ENCODE measurements around the gene PLCL2. TPM values are rescaled to one million over a fixed set of nuclear protein-coding genes. Genes with fewer than 3 reads are reported as not detected.
"Not testable (repeated sequence)": the region's sequence is repeated elsewhere in the genome, so short reads cannot be mapped to it uniquely, and the experiment has no call there.

PLCL2 gene
- total RNA-seq, 1 donor from 2014 or later = 5.6 TPM

DNA sequence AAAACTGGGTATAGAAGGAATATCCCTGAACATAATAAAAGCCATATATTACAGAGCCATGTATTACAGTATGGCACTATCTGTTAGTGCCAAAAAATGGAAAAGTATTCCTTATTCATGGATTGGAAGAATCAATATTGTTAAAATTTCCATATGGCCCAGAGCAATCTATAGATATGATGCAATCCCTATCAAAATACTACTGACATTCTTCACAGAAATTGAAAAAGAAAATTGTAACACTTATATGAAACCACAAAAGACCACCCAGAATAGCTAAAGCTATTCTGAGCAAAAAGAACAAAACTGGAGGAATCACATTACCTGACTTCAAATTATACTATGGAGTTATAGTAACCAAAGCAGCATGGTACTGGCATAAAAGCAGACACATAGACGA lies 218.8 kb downstream of the PLCL2 start:
- Histone ChIP-seq H3K36me3 (no peaks in the 10 kb centered on the region), H3K4me1 (no peaks in the 10 kb centered on the region), H3K27ac (no peak overlapping the region), H3K9me3 (no peaks in the 10 kb centered on the region), H3K27me3 (no peaks in the 10 kb centered on the region), H3K4me3 (no peak overlapping the region)
- no peak for DNase-seq (ENCODE audit: extremely low spot score in 2 of 2)
- TF ChIP-seq POLR2AphosphoS5 (IDR thresholded peaks at IDR 0.05; ENCODE audit: insufficient read depth in 1 of 2, low read depth in 1 of 2) = no peak
- TF ChIP-seq POLR2A (IDR thresholded peaks at IDR 0.05) = no peak
- TF ChIP-seq, protein P1, sequence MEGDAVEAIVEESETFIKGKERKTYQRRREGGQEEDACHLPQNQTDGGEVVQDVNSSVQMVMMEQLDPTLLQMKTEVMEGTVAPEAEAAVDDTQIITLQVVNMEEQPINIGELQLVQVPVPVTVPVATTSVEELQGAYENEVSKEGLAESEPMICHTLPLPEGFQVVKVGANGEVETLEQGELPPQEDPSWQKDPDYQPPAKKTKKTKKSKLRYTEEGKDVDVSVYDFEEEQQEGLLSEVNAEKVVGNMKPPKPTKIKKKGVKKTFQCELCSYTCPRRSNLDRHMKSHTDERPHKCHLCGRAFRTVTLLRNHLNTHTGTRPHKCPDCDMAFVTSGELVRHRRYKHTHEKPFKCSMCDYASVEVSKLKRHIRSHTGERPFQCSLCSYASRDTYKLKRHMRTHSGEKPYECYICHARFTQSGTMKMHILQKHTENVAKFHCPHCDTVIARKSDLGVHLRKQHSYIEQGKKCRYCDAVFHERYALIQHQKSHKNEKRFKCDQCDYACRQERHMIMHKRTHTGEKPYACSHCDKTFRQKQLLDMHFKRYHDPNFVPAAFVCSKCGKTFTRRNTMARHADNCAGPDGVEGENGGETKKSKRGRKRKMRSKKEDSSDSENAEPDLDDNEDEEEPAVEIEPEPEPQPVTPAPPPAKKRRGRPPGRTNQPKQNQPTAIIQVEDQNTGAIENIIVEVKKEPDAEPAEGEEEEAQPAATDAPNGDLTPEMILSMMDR (IDR thresholded peaks at IDR 0.05) = no peak
- intact Hi-C loops (cut with DNase I) = no loop called here

DNA sequence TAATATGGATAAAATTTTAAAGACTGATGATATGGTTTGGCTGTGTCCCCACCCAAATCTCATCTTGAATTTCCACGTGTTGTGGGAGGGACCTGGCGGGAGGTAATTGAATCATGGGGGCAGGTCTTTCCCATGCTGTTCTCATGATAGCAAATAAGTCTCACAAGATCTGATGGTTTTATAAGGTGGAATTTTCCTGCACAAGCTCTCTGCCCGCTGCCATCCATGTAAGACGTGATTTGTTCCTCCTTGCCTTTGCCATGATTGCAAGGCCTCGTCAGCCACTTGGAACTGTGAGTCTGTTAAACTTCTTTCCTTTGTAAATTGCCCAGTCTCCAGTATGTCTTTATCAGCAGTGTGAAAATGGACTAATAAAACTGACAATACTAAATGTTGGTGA lies 222.0 kb downstream of the PLCL2 start:
- H3K27ac ChIP-seq; H3K4me3 ChIP-seq; intact Hi-C loops (cut with DNase I); DNase-seq (ENCODE audit: extremely low spot score in 2 of 2); H3K36me3 ChIP-seq; H3K9me3 ChIP-seq; H3K4me1 ChIP-seq; H3K27me3 ChIP-seq: not testable (repeated sequence)

DNA sequence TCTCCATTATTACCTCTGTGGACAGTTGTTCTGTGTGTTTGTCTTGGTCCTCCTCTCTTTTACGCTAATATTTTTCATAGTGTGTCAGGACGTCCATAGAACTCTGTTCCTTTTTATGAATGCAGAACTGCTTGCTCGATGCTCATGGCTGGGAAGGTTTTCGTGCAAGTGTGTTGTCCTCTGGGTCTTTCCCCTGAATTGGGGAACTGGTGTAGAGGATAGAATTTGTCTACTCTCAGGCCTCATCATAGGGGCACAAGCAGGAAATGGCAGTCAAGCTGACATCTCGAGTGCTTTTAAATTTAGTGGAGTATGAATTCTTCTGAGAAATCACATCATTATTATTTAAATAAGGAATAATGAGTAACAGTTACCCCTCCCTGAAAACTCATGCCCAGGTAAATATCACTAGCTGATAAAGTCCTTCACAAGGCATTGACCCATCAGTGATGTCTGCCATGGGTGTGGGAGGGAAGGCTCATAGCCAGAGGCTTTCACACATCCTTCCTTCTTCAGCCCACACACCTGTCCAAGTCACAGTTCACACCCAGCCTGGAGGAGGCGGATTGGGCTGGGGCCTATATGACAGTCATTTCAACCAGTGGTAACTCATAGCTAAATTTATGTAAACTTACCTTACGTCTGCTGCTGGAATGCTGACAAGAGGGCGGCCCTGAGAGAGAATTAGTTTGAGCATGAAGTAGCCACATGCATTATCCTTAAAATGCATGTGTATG lies 226.1 kb downstream of the PLCL2 start:
- H3K9me3 ChIP-seq = no peaks in the 10 kb centered on the region
- TF ChIP-seq, protein P1 (IDR thresholded peaks at IDR 0.05) = no peak
- TF ChIP-seq POLR2A (IDR thresholded peaks at IDR 0.05) (no peak), POLR2AphosphoS5 (IDR thresholded peaks at IDR 0.05; ENCODE audit: insufficient read depth in 1 of 2, low read depth in 1 of 2) (no peak)
- no peaks in the 10 kb centered on the region for H3K36me3 ChIP-seq
- H3K4me1 ChIP-seq = no peaks in the 10 kb centered on the region
- no peak for DNase-seq (ENCODE audit: extremely low spot score in 2 of 2)
- H3K27me3 ChIP-seq = no peaks in the 10 kb centered on the region
- H3K4me3 ChIP-seq = no peak overlapping the region
- no peak overlapping the region for H3K27ac ChIP-seq
- intact Hi-C loops (cut with DNase I) = no loop called here

DNA sequence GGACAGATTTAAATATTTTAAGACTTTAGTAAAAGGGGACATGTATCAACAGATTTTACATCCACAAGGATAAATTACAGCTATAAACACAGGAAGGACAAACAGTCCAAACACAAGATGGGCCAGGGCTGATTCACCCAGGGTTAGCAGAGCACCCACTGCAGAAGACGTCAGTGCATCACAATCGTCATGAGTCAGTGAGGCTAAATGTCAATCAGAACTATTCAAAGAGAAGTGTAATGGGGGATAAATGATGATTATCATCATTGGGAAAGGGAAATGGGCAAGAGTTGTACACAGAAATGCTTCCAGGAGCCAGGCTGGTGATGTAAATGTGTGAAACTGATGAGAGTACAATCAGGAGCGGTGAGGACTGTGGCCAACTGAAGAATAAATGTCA lies 226.8 kb downstream of the PLCL2 start:
- intact Hi-C loops (cut with DNase I) = no loop called here
- H3K4me3 ChIP-seq = no peak overlapping the region
- TF ChIP-seq POLR2A (IDR thresholded peaks at IDR 0.05) (no peak), POLR2AphosphoS5 (IDR thresholded peaks at IDR 0.05; ENCODE audit: insufficient read depth in 1 of 2, low read depth in 1 of 2) (no peak)
- TF ChIP-seq, protein P1 (IDR thresholded peaks at IDR 0.05) = no peak

DNA sequence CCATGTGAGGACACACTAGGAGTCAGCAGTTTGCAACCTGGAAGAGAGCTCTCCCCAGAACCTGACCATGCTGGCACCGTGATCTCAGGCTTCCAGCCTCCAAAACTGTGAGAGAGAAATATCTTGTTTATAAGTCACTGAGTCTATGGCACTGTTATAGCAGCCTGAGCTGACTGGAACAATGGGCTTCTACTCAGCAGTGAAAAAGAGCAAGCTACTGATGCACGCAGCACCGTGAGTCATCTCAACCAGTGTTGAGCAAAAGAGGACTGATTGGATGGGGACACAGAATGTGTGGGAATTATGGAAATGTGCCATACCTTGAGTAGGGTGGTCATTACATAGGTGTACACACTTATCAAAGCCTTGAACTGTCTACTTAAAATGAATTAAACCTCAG lies 230.4 kb downstream of the PLCL2 start:
- no peaks in the 10 kb centered on the region for H3K9me3 ChIP-seq
- H3K4me3 ChIP-seq = no peak overlapping the region
- intact Hi-C loops (cut with DNase I) = no loop called here
- H3K4me1 ChIP-seq = no peaks in the 10 kb centered on the region
- no peak for DNase-seq (ENCODE audit: extremely low spot score in 2 of 2)
- H3K27me3 ChIP-seq = no peaks in the 10 kb centered on the region
- H3K27ac ChIP-seq = no peak overlapping the region
- no peaks in the 10 kb centered on the region for H3K36me3 ChIP-seq
- TF ChIP-seq, protein P1 (IDR thresholded peaks at IDR 0.05) = no peak
- TF ChIP-seq POLR2AphosphoS5 (IDR thresholded peaks at IDR 0.05; ENCODE audit: insufficient read depth in 1 of 2, low read depth in 1 of 2) (no peak), POLR2A (IDR thresholded peaks at IDR 0.05) (no peak)

More for the DNA sequence above, 226.8 kb downstream of the PLCL2 start:
- Histone ChIP-seq H3K4me1 (no peaks in the 10 kb centered on the region), H3K36me3 (no peaks in the 10 kb centered on the region), H3K9me3 (no peaks in the 10 kb centered on the region), H3K27ac (no peak overlapping the region), H3K27me3 (no peaks in the 10 kb centered on the region)
- DNase-seq (ENCODE audit: extremely low spot score in 2 of 2) = no peak

Measured in vagina (tissue), 2 donors.